Kidney glomerular epithelial cell (primary cell): Measurements from ENCODE around the gene SPRED3.
"Not testable (repeated sequence)": the region's sequence is repeated elsewhere in the genome, so short reads cannot be mapped to it uniquely, and the experiment has no call there.

Experiments
- DNase-seq: peaks from one replicate; lab custom pipeline; 2025; lab: John Stamatoyannopoulos, UW

SPRED3 gene

DNA sequence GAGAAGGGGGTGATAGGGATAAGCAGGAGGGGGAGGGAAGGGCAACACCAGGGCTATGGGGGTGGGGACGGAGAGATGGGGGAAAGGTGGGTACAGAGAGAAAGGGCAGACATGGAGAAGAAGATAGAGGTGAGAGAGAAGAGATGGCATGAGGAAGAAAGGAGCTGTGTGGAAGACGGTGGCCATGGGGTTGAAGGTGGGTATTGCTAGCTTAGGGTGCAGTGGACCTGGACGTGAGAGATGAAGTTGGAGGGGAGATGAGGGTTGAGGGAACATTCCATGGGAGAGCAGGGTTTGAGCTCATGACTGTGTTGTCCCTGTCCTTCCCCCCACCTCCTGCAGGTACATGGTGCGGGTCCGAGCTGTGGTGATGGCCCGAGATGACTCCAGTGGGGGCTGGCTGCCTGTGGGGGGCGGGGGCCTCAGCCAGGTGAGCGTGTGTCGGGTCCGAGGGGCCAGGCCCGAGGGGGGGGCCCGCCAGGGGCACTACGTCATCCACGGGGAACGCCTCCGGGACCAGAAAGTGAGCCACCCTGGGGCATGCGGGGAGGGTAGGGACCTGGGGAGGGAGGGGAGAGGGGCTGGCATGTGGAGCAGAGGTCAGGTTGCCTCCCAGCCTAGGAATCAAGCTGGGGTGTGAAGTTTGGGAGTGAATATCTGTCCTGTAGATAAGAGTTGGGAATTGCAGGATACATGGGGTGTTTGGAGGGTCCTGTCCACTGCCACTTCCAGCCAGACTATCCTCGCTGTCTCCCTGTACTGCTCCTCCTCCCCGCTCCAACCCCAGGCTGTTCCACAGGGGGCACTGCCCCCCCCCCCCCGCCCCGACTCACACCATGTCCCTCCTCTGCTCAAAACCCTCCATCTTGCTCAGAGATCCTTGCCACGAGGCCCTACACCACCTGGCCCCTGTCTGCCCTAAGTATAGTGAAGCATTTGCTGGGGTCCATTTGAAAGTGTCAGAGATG lies 1.7 kb downstream of the SPRED3 start:
- no peak for DNase-seq

DNA sequence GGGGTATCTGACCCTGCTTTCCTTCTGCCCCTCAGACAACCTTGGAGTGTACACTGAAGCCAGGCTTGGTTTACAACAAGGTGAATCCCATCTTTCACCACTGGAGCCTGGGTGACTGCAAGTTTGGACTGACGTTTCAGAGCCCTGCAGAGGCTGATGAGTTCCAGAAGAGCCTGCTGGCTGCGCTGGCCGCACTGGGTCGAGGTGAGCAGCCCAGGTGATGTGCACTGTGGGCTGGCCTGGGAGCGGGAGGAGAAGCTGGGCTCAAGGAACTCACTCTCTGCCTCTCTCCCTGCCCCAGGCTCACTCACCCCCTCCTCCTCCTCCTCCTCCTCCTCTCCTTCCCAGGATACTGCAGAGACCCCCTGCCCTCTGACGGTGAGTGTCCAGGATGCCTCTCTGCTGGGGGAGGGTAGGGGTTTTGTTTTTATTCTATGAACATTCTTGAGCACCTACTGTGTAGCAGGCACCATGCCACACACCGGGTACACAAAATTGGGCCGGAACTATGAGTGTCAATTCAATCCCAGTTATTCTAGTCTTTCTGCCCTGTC lies 3.5 kb downstream of the SPRED3 start:
- no peak for DNase-seq

DNA sequence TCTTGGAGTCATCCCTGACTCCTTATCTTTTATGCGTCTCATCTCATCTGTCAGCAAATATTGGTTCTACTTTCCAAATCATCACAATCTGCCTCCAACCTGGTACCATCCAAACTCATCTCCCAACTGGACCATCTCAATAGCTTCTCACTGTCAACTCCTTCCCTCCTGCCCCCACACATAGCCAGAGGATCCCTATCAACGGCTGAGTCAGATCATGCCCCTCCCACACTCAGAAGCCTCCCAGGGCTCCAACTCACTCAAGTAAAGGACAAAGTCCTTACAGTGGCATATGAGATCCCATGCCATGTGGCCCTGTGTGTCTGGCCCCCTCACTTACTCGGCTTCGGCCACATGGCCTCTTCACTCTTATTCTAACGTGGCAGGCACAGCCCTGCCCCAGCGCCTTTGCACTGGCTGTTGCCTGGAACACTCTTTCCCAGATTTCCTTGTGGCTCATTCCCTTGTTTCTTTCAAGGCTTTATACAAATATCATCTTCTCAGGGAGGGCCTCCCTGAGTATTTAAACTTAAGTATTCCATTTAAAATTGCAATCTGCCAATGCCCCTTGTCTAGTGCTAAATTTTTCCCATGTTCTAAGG lies 4.3 kb downstream of the SPRED3 start:
- DNase-seq: peak; percentile 39

DNA sequence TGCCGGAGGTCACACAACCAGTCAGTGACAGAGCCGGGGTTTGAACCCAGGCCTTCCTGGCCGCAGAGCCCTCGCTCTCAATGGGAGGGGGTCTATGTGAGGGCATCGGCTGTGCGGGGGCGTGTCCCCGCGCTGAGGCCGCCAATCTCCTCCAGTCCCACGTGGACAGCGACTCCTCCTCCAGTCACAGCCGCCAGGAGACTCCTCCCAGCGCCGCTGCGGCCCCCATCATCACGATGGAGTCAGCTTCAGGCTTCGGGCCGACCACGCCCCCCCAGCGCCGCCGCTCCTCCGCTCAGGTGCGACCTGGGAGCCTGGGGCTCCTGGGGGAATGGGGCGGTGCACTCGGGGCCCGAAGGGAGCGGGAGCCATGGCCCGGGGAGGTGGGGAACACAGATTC lies 6.0 kb downstream of the SPRED3 start:
- no peak for DNase-seq

DNA sequence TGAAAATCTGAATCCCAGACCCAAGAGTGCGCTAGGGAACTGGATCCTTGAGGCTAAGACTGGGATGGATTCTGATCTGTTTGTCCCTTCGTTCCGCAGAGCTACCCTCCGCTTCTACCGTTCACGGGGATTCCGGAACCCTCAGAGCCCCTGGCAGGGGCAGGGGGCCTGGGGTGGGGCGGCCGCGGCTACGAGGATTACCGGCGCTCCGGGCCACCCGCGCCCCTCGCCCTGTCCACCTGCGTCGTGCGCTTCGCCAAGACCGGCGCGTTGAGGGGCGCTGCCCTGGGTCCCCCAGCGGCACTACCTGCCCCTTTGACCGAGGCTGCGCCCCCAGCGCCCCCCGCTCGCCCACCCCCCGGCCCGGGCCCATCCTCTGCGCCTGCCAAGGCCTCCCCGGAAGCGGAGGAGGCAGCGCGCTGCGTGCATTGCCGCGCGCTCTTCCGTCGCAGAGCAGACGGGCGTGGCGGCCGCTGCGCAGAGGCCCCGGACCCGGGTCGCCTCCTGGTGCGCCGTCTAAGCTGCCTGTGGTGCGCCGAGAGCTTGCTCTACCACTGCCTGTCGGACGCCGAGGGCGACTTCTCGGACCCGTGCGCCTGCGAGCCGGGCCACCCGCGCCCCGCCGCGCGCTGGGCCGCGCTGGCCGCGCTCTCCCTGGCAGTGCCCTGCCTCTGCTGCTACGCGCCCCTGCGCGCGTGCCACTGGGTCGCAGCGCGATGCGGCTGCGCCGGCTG lies 7.1 kb downstream of the SPRED3 start:
- no peak for DNase-seq

DNA sequence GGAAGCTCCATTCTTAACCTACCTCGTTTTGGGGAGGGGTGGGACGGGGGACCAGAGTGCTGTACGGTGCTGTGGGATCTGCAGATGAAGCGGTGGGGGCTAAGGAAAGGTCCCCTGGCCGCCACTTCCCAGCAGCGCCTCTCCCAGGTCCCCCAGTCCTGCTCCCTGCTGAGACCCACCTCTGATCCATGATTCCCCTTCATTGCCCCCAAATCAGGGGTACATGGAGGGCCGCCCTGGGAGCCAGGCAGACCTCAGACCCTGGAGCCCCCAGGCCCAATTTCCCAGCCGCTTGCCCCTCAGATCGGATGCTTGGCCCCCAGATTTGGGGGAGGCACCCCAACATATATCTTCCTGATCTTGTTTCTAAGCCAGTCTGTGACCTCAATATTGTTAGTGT lies 10.6 kb downstream of the SPRED3 start:
- no peak for DNase-seq

DNA sequence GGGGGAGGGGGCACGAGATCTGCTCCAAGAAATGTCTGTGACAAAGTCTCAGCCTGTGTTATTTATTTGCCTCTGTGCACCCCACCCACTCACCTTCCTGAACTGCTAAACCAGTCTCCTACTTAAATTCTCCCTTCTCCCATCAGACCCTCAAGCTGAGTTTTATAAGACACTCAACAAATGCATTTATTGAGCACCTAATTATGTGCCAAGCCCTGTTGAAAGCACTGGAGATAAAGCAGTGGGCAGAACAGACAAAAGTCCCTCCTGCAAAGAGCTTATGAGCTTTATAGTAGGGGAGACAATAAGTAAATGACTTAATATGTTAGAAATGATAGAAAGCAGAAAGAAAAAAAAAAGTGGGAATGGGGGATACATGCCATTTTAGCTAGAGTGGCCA lies 11.0 kb downstream of the SPRED3 start:
- DNase-seq: no peak

DNA sequence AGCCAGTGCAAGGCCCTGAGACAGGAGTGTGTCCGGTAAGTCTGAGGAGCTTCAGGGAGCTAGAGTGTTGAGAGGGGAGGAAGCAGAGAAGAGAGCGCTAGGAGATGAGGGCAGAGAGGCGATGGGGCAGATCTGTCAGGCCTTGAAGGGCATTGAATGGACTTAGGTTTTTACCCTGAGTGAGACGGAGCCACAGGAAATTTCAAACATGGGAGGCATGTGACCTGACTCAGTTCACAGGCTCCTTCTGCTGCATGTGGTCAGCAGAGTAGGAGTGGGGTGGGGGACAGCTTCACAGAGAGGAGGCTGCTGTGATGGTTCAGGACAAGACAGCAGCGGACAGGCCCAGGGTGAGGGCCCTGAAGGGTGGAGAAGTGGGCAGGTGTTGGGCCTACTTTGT lies 11.9 kb downstream of the SPRED3 start:
- no peak for DNase-seq

DNA sequence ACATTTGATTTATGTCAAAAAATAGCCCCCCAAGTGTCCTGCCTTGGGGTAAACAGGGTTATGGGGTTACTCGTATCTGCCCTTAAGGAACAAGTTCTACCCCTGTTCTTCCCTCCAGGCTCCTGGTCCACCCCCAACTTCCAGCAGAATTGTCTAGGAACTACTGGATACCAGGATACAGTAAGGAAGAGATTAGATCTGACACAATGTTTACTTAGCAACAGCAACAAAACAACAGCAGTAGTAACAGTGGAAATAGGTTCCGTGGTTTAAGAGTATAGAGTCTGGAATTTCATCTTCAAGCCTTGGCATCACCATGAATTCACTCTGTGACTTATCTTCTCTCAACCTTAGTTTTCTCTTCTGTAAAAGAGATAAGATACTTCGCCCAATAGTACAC lies 12.7 kb downstream of the SPRED3 start:
- peak; percentile 14 for DNase-seq

DNA sequence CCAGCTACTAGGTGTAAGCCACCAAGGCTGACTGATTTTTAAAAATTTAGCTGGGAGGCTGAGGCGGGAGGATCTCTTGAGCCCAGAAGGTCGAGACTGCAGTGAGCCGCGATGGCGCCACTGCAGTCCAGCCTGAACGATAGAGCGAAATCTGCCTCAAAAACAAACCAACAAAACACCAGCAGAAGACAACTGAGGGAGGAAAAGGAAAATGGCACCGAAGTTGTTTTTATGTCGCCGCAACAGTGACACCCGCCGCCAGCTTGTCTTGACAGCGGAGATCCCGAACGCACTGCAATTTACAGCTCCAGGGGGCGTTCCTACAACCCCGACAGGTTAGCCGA lies 14.1 kb downstream of the SPRED3 start:
- DNase-seq: no peak

DNA sequence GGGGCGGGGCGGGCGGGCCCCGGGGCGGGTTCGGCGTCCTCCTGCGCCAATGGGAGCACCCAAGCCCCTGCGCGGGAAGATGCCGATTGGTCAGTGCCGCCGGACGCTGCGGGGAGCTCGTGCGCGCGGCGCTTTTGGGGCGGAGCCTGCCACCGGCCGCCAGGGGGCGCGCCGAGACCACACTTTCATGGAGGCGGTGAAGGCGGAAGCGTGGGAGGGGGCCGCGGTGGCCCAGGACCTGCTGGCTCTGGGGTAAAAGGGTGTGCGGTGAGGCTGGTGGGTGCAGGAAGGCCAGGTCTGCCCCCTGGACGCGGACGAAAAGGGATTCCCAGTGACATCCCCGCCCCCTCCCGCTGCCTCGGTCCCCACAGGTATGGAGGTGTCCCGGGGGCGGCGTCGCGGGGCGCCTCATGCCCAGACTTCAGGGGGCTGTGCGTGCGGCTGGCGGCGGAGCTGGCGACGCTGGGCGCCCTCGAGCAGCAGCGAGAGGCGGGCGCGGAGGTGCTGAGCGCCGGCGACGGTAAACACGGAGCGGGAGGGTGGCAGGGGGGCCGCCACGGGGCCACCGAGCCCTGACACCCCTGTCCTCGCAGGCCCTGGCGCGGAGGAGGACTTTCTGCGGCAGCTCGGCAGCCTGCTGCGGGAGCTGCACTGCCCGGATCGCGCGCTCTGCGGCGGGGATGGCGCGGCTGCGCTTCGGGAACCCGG lies 14.6 kb downstream of the SPRED3 start, which contains the start of gene FAM98C:
Gene FAM98C (plus strand): TSS at position 127 of the 708 bp plus-strand sequence. CDS start 61 bp downstream, at position 188.
- peak; percentile 91 for DNase-seq

DNA sequence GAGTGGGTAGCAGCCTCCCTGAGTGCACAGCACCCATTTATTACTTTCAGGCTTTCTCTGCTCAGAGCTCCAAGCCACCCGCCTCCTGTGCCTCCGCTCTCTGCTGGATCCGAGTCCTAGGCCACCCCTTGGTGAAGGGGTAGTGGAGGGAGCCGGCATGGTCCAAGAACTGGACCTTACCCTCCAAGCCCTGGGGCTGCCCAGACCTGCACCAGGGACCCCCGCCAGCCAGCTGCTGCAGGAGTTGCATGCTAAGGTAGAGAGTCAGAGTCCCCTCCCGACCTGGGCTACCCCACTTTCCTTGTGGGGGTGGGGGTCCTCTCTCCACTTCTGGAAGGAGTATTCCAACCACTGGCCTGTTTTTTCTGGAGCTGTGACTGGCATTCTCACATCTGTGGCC lies 16.4 kb downstream of the SPRED3 start:
- no peak for DNase-seq

DNA sequence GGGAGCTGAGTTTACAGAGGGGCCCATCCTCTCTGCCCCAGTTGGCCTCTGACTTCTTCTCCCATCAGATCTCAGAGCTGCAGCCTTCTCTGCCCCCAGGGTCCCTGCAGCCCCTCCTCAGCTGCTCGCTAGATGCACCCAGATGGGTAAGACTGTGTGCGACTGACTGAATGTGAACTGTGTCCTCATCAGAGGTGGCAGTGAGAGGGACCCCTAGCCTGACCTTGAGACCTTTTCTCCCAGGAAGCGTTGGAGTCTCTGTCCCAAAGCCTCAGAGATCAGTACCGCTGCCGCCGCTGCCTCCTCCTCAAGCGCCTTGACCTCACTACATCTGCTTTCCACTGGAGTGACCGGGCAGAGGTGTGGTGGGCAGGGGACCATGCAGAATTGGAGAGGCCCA lies 16.8 kb downstream of the SPRED3 start:
- no peak for DNase-seq

DNA sequence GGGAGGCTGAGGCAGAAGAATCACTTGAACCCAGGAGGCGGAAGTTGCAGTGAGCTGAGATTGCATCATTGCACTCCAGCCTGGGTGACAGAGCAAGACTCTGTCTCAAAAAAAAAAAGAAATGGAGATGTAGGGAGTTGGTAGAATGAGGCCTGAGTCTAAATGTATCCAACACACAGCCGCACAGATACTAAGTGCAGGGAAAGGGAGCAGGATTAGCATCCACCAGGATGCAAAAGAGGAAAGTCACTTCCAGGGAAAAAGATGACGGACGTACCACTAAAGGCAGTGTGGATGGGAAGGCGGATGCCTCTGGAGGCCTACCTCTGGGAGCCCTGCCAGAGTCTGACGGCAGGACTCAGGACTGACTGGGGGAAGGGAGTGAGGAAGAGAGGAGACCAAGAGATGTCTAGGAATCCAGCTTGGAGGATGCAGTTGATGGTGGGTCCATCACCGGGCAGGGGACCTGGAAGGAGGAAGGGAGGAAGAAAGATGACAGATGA lies 21.2 kb downstream of the SPRED3 start:
- no peak for DNase-seq

DNA sequence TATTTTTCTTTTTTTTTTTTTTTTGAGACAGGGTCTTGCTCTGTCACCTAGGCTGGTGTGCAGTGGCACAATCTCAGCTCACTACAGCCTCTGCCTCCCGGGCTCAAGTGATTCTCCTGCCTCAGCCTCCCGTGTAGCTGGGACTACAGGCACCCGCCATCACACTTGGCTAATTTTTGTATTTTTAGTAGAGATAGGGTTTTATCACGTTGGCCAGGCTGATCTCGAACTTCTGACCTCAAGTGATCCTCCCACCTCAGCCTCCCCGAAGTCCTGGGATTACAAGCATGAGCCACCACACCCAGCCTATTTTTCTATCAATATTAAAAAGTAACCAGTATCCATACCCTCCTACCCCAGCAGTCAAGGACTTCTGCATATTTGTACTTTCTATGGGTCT lies 21.9 kb downstream of the SPRED3 start:
- not testable (repeated sequence) for DNase-seq

DNA sequence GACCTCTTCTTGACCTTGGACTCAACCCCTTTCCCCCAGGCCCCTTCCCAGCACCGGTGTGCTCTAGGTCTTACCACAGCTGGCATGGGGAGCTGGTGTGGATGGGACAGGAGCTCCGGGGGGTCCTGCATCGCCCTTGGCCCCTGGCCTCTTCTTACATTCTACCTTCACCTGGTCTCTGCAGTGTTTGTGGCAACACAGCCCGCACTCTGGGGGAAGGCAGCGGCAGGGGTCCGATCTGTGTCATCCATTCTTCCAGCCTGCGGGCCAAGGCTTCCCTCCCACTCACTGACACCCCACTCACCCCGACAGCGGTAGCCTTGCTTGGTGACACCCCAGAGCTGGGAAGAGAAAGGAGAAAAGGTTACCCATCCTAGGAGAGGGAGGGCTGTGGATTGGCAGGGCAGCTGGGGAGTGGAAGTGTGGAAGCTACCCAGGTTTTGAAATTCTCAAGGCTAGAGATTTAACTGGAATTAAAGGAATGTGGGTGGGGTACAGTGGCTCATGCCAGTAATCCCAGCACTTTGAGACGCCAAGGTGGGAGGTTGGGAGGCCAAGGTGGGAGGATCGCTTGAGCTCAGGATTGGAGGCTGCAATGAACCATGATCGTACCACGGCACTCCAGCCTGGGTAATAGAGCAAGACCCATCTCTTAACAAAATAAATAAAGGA lies 22.7 kb downstream of the SPRED3 start:
- no peak for DNase-seq

DNA sequence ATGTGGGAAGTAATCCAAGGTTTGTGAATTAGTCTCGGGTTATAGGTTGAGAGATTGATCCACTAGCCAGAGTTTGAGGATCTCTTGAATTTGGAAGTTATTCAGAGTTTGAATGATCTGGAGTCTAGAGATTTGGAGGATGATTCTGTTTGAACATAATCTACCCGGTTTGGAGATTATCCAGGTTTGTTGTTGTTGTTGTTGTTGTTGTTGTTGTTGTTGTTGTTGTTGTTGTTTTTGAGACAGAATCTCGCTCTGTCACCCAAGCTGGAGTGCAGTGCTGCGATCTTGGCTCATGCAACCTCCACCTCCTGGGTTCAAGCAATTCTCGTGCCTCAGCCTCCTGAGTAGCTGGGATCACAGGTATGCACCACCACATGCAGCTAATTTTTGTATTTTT lies 23.4 kb downstream of the SPRED3 start:
- DNase-seq: not testable (repeated sequence)

DNA sequence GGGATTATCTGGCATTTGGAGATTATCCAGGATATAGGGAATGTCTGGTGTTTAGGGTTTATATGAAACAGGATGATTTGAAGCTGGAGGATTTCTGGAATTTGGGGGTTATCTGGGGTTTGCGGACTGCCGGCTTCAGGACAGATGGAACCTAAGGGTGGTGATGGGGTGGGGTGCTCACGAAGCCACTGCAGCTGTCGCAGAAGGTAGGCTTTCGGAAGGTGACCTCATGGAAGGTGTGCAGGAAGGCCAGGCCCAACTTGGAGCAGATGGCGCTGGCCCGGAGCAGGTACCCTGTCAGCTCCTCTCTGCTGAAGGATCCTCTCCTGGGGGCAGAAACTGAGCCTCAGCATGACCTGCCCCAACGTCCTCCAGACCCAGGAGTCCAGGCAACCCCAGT lies 24.0 kb downstream of the SPRED3 start:
- DNase-seq: no peak

DNA sequence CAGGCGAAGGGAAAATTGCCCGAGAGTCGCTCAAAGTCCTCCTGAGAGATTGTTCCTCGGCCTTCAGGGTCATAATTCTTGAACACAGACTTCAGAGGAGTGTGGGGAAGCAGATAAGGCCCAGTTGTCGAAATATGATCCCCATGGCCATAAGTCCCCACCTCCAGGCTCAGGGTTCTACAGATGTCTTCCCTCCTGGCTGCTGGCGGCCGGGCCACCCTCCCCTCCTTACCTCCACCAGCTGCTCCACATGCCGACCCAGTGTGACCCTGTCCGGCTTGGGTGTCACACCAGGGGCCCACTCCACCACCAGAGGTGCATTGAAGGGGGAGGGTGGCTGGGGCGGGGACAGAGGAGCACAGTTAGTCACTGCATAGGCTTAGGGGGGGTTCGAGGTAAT lies 24.5 kb downstream of the SPRED3 start:
- no peak for DNase-seq

DNA sequence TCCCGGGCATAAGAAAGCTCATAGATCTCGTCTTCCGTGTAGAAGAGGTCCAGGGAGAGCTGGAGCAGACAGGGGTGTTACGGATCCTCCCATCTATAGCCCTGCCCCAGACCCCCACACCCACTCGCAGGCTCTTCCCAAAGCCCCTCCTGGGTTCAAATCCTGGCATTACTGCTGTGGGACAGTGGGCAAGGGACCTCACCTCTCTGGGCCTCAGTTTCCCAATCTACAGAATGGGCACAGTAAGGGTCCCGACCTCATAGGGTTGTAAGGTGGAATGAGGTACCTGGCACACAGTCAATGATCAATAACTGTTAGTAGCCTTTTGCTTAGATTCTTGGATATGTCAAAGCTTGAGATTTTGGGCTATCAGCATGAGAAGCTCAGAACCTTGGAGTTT lies 24.9 kb downstream of the SPRED3 start:
- no peak for DNase-seq

DNA sequence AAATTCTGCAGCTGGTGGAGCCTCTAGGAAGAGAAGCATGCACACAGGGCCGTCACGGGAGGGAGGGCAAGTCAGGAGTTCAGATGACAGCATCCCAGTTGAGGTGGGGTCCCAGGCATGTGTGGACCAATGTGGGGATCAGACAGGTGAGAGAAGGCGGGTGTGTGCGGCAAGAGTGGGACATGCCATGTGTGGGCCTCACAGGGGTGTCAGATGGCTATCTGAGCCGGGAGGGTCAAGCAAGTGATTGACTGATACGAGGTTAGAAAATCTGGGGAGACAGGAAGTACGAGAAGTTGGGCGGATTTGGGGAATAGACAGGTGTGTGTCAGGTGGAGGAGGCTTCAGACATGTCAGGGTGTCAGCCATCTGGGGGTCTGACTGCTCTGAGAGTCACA lies 28.6 kb downstream of the SPRED3 start:
- DNase-seq: no peak
